Measurements from ENCODE around the gene SH3PXD2A. TPM values are rescaled to one million over a fixed set of nuclear protein-coding genes. Genes with fewer than 3 reads are reported as not detected.

SH3PXD2A gene
- total RNA-seq, 1 experiment from 2014 or later: 5.4 TPM

DNA sequence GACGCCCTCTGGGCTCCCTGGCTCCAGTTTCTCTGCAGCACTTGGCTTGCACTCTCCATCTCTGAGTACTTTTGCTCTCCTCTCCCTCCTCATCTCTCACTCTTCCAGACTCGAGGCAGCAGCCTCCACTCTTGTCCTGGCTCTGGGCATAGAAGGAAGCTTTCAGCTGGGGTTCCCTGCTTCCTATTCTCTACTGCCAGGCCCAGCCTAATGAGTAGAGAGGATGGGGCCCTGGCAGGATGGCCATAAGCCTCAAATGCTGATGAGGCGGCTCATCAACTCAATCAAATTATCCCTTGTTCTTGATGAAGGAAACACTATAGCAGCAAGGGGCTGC lies 306.1 kb downstream of the SH3PXD2A start:
- DNase-seq: no peak
- Histone ChIP-seq H3K9me3 (replicated peaks) (no peaks in the 10 kb centered on the region), H3K27ac (no peak overlapping the region), H3K27me3 (no peaks in the 10 kb centered on the region), H3K36me3 (no peaks in the 10 kb centered on the region), H3K4me3 (no peak overlapping the region), H3K4me1 (peaks cover 24% of the 10 kb centered on the region)

DNA sequence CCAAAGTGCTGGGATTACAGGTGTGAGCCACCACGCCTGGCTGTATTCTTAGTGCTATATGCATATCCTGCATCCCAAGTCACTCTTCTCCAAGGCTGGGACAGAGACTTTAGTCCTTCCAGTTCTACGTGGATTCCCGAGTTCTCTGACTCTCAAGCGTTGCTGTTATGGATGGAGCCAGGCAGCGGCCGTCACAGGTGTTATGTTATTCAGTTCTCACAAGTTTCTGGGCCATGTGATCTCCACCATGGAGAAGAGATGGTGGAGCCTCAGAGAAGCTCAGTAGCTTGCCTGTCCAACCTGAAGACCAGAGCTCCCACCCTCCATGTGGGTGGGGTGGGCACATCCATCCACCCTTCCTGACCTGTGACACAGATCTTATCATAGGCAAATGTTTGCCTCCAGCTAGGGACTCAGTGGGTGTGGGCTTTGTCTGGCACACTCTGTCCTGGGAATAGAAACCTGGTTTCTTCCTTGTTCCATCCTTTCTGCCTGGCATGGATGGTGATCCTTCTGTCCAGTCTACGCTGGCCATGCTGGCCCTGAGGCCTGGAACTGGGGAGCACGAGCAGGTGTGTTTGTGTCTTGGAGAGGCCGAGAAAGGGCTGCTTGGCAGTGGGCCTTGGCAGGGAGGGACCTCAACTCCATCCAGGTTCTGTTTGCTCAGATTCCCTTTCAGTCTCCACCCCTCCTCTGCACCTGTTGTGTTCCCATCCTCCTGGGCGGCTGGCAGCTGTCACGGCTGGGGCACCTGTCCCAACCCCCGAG lies 306.6 kb downstream of the SH3PXD2A start:
- H3K36me3 ChIP-seq: no peaks in the 10 kb centered on the region
- H3K27me3 ChIP-seq: no peaks in the 10 kb centered on the region
- DNase-seq: peak; percentile 82 to 90
- H3K4me3 ChIP-seq: no peak overlapping the region
- H3K4me1 ChIP-seq: peaks cover 24% of the 10 kb centered on the region
- H3K27ac ChIP-seq: no peak overlapping the region
- H3K9me3 ChIP-seq (replicated peaks): no peaks in the 10 kb centered on the region

DNA sequence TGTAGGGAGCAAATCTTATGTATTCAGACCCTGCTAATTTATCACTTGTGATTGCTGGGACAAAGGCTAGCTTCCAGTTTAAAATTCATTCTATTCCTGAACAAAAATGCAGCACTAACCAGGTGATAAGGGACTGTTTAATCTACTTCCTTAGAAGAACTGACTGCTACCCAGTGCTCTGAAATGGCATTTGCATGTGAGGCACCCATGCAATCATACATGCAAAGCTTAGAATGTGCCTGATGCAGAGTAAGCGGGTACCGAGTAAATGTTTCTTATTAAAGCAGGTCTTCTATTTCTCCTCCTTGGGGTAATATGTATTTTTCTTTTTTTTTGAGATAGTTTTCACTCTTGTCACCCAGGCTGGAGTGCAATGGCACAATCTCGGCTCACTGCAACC lies 307.4 kb downstream of the SH3PXD2A start:
- Histone ChIP-seq H3K4me1 (peaks cover 29% of the 10 kb centered on the region), H3K27ac (no peak overlapping the region), H3K36me3 (no peaks in the 10 kb centered on the region), H3K27me3 (no peaks in the 10 kb centered on the region), H3K9me3 (replicated peaks) (no peaks in the 10 kb centered on the region), H3K4me3 (no peak overlapping the region)
- DNase-seq: no peak

DNA sequence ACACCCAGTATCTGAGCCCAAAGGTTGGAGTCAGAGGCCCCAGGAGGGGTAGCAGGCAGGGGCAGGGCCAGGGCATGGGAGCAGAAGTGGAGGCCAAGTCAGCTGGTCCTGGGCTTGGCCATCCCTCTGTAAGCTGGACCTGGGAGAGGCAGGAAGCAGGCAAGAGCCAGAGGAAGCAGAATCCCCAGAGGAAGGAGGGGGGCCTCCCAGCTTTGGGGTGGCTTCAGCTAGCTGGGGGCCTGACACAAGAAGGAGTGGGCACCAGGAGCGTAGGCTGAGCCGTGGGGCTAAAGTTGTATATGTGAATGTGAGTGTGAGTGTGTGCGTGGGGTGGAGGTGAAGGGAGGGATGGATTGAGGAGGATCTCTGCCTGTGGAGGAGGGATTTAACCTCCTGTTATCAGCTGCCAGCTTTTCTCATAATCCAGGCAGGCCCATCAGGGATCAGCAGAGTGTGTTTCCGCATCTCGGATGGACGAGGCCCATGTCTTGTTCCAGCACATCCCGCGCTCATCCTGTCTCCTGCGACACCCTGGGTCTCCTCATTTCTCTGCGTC lies 307.9 kb downstream of the SH3PXD2A start:
- no peak overlapping the region for H3K27ac ChIP-seq
- no peaks in the 10 kb centered on the region for H3K27me3 ChIP-seq
- no peaks in the 10 kb centered on the region for H3K36me3 ChIP-seq
- DNase-seq: peak in 1 of 2 experiments; percentile 54
- H3K9me3 ChIP-seq (replicated peaks): no peaks in the 10 kb centered on the region
- no peak overlapping the region for H3K4me3 ChIP-seq
- peaks cover 29% of the 10 kb centered on the region for H3K4me1 ChIP-seq

DNA sequence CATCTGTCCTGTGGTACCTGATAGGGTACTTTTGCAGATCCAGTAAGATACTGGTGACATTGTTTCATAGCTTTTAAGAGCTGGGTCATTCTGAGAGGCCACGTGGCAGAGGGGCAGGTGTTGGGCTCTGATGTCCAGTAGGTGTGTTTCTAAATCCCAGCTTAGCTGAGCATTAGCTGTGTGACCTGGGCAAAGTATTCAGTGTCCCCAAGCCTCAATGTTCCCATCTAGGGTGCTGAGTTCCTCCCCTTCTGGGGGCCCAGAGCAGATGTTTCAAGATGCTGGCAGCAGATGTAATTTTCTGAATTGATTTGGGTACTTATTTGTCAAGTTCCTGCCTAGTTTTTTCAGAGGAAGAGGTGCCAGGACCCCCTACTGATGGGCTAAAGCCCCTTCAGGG lies 309.0 kb downstream of the SH3PXD2A start:
- no peak for DNase-seq
- Histone ChIP-seq H3K27ac (no peak overlapping the region), H3K27me3 (no peaks in the 10 kb centered on the region), H3K4me1 (peaks cover 29% of the 10 kb centered on the region), H3K4me3 (no peak overlapping the region), H3K9me3 (replicated peaks) (no peaks in the 10 kb centered on the region), H3K36me3 (no peaks in the 10 kb centered on the region)

DNA sequence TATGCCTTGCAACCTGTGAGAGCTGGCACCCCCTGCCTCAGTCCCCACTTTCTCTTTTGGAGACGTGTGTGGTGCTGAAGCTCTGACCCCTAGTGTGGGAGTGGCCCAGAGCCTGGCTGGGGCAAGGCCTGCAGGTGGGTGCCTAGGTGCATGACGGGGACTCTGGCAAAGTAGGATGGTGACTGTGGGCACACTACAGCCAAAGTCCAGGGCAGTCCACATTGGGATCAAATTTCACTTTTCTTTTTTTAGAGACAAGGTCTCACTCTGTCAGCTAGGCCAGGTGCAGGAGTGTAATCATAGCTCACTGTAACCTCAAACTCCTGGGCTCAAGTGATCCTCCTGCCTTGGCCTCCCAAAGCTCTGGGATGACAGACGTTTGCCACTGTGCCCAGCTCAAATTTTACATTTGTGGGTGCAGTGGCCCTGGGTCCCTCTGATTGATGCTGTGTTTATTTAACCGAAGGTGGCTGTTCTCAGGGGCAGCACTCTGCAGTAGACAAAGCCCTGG lies 309.6 kb downstream of the SH3PXD2A start:
- H3K27ac ChIP-seq: no peak overlapping the region
- H3K4me1 ChIP-seq: peaks cover 29% of the 10 kb centered on the region
- no peak overlapping the region for H3K4me3 ChIP-seq
- H3K27me3 ChIP-seq: no peaks in the 10 kb centered on the region
- H3K36me3 ChIP-seq: no peaks in the 10 kb centered on the region
- no peak for DNase-seq
- no peaks in the 10 kb centered on the region for H3K9me3 ChIP-seq (replicated peaks)

DNA sequence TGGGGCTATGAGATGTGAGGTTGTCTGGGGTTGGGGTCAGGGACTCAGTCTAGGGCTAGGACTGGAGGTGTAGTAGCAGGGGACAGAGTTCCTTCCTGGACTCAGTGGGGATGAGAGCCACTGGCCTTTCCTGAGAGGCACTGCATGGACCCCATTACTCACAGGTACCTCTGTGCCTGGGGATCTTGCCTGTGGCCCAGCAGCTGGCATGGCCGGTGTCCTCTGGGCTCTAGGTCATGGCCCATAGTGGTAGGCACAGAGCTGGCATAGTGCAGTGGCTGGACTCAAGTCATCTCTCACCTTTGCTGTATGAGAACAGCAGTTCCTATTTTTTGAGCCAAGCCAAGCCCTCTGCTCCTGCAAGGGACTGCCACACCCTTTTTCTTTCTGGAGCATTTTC lies 310.0 kb downstream of the SH3PXD2A start:
- no peak for DNase-seq
- H3K27me3 ChIP-seq: no peaks in the 10 kb centered on the region
- peaks cover 29% of the 10 kb centered on the region for H3K4me1 ChIP-seq

DNA sequence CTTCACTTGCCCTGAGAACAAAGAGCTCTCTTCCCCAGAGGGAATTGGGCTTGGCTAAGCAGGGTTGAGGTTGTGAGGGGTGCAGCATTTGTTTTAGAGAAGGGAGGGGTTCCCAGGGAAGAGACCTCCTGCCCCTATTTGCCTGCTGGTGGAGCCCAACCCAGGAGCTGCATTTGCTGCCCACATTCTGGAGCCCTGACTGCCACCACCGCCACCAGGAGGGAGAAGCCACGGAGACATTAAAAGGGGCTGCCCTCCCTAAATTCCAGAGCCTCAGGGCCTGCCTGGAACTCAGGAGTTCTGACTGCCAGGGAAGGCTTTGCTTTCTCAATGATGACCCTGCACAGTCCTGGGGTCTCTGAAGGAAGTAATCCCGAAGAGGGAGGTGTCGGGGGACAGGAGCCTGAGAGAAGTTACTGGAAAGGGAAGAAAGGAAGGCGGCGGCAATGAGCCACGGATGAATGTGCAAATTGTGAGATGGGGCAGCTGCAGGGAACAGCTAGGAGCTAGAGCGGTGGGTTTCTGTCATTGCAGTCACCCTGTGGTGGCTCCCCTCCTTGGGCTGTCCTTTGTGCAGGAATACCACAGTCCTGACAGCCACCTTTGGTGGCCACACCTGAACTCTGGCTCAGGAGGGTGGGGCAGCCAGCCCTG lies 310.6 kb downstream of the SH3PXD2A start:
- no peak overlapping the region for H3K27ac ChIP-seq
- H3K36me3 ChIP-seq: no peaks in the 10 kb centered on the region
- DNase-seq: no peak
- H3K4me1 ChIP-seq: peaks cover 29% of the 10 kb centered on the region
- H3K27me3 ChIP-seq: no peaks in the 10 kb centered on the region
- H3K4me3 ChIP-seq: no peak overlapping the region
- H3K9me3 ChIP-seq (replicated peaks): no peaks in the 10 kb centered on the region

More for the DNA sequence above, 310.0 kb downstream of the SH3PXD2A start:
- Histone ChIP-seq H3K27ac (no peak overlapping the region), H3K9me3 (replicated peaks) (no peaks in the 10 kb centered on the region), H3K4me3 (no peak overlapping the region), H3K36me3 (no peaks in the 10 kb centered on the region)

Other genes with a start within 250 kb of the SH3PXD2A start
- gene STN1, start 62.6 kb upstream of the SH3PXD2A start, total RNA-seq (2014; rRNA removed; shearing (Covaris generic)): 10.3 and 11.6 TPM in 2 replicates
- 32.2 and 37.3 TPM in 2 replicates for gene SLK, start 111.6 kb upstream of the SH3PXD2A start, total RNA-seq (2014; rRNA removed; shearing (Covaris generic))
- gene COL17A1, start 230.3 kb upstream of the SH3PXD2A start, total RNA-seq (2014; rRNA removed; shearing (Covaris generic)): not detected in 2 replicates